WTC11 (cell line): ENCODE measurements around the gene TDRD9. TPM values are rescaled to one million over a fixed set of nuclear protein-coding genes. Genes with fewer than 3 reads are reported as not detected.

Experiments
- ATAC-seq: fragments of 200-7000 bp; cut with Tn5 transposase; 2 replicates; pipeline ENCODE4 v1.10.0; 2021; ENCODE audit warnings: mild to moderate bottlenecking, moderate library complexity
- CTCF ChIA-PET: fragments of 300-600 bp; sonication (Branson Sonifier 250); formaldehyde crosslinking; loops from one replicate; lab custom pipeline; 2021; ENCODE audit warnings: antibody characterized with exemption; lab: Charles Lee
- POLR2A ChIA-PET: fragments of 350-600 bp; sonication (Branson Sonifier 250); formaldehyde crosslinking; loops from one replicate; lab custom pipeline; 2021; ENCODE audit warnings: antibody characterized with exemption; lab: Charles Lee
- DNase-seq: peaks from one replicate; pipeline ENCODE4 v3.0.0; 2021; ENCODE audit warnings: low spot score
- H3K27ac Mint-ChIP-seq: 2 replicates; pipeline ENCODE4 v1.8.0; 2021; ENCODE audit warnings: mixed read lengths
- H3K27me3 Mint-ChIP-seq: 2 replicates; pipeline ENCODE4 v1.8.0; 2021; ENCODE audit warnings: low read depth, mild to moderate bottlenecking, moderate library complexity, mixed read lengths
- H3K36me3 Mint-ChIP-seq: 2 replicates; pipeline ENCODE4 v1.8.0; 2021; ENCODE audit warnings: mixed read lengths
- H3K4me1 Mint-ChIP-seq: 2 replicates; pipeline ENCODE4 v1.8.0; 2022; ENCODE audit warnings: mixed read lengths
- H3K4me3 Mint-ChIP-seq: 2 replicates; pipeline ENCODE4 v1.8.0; 2021; ENCODE audit warnings: mild to moderate bottlenecking, moderate library complexity, mixed read lengths
- H3K9me3 Mint-ChIP-seq: 2 replicates; pipeline ENCODE4 v1.8.0; 2021; ENCODE audit warnings: mixed read lengths
- ETV6 ChIP-seq: sonication (generic); formaldehyde crosslinking; IDR thresholded peaks from 2 replicates; pipeline ENCODE4 v1.8.1; 2022; ENCODE audit warnings: mild to moderate bottlenecking, missing genetic modification reagents
- GABPB1 ChIP-seq: sonication (generic); formaldehyde crosslinking; IDR thresholded peaks from 2 replicates; pipeline ENCODE4 v1.8.1; 2023; ENCODE audit warnings: mild to moderate bottlenecking, missing genetic modification reagents
- KAT7 ChIP-seq: sonication (generic); formaldehyde crosslinking; IDR thresholded peaks from 2 replicates; pipeline ENCODE4 v1.8.1; 2023; ENCODE audit warnings: missing genetic modification reagents, mild to moderate bottlenecking, borderline replicate concordance
- MXD4 ChIP-seq: fragments of 250-450 bp; sonication (Bioruptor Pico); IDR thresholded peaks from 2 replicates; pipeline ENCODE4 v1.8.0; 2021; ENCODE audit warnings: mild to moderate bottlenecking, moderate library complexity, borderline replicate concordance
- MYBL2 ChIP-seq: sonication (generic); formaldehyde crosslinking; IDR thresholded peaks from 2 replicates; pipeline ENCODE4 v1.8.1; 2023; ENCODE audit warnings: mild to moderate bottlenecking, moderate library complexity, missing genetic modification reagents
- NFE2L1 ChIP-seq: sonication (generic); formaldehyde crosslinking; IDR thresholded peaks from 2 replicates; pipeline ENCODE4 v1.8.1; 2023; ENCODE audit warnings: missing genetic modification reagents
- NR3C1 ChIP-seq: sonication (generic); formaldehyde crosslinking; conservative IDR thresholded peaks from 2 replicates; pipeline ENCODE4 v1.8.1; 2023; ENCODE audit warnings: low read depth, mild to moderate bottlenecking, missing genetic modification reagents
- PRRX2 ChIP-seq: fragments of 250-450 bp; sonication (Bioruptor Pico); IDR thresholded peaks from 2 replicates; pipeline ENCODE4 v1.8.0; 2021; ENCODE audit warnings: mild to moderate bottlenecking
- ZNF121 ChIP-seq: sonication (generic); formaldehyde crosslinking; IDR thresholded peaks from 2 replicates; pipeline ENCODE4 v1.8.0; 2023; ENCODE audit warnings: missing genetic modification reagents
- total RNA-seq: library from RNA; stranded (reverse); gene quantifications from 3 replicates; pipeline ENCODE4 v1.2.3, GENCODE V29; 2021
- TF ChIP-seq, protein P1 (sequence below): sonication (generic); formaldehyde crosslinking; IDR thresholded peaks from 2 replicates; pipeline ENCODE4 v1.8.1; 2023; ENCODE audit warnings: mild to moderate bottlenecking, missing genetic modification reagents
- TF ChIP-seq, protein P2 (sequence below): fragments of 250-450 bp; sonication (Bioruptor Pico); IDR thresholded peaks from 2 replicates; pipeline ENCODE4 v1.8.0; 2021; ENCODE audit warnings: mild to moderate bottlenecking
- TF ChIP-seq, protein P3 (sequence below): sonication (generic); formaldehyde crosslinking; IDR thresholded peaks from 2 replicates; pipeline ENCODE4 v1.8.0; 2022; ENCODE audit warnings: missing genetic modification reagents
- TF ChIP-seq, protein P4 (sequence below): sonication (generic); formaldehyde crosslinking; IDR thresholded peaks from 2 replicates; pipeline ENCODE4 v1.8.1; 2023; ENCODE audit warnings: mild to moderate bottlenecking, moderate library complexity, missing genetic modification reagents
- TF ChIP-seq, protein P5 (sequence below): sonication (generic); formaldehyde crosslinking; IDR thresholded peaks from 2 replicates; pipeline ENCODE4 v1.8.0; 2023; ENCODE audit warnings: mild to moderate bottlenecking, missing genetic modification reagents
- TF ChIP-seq, protein P6 (sequence below): sonication (generic); formaldehyde crosslinking; conservative IDR thresholded peaks from 2 replicates; pipeline ENCODE4 v1.8.1; 2023; ENCODE audit warnings: mild to moderate bottlenecking, low read depth, missing genetic modification reagents, moderate library complexity
- TF ChIP-seq, protein P7 (sequence below): sonication (generic); formaldehyde crosslinking; IDR thresholded peaks from 2 replicates; pipeline ENCODE4 v1.8.1; 2022; ENCODE audit warnings: low read depth, mild to moderate bottlenecking, moderate library complexity, missing genetic modification reagents, borderline replicate concordance

TDRD9 gene
- total RNA-seq, 1 experiment from 2014 or later: 0.17 TPM

DNA sequence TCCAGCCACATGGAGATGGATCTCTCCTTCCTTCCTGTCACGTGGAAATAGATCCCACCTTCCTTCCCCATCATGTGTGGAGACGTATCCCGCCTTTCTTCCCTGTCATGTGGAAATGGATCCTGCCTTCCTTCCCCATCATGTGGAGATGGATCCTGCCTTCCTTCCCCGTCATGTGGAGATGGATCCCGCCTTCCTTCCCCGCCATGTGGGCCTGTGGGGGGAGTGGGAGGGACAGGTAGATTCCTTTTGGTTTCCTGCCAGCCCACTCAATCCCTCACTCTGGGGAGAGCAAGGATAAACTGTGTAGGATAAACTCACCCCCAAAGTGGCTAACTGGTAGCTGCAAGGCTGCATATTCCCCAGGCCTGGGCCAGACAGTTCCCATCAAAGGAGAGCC, 31.7 kb upstream of the TDRD9 start:
- H3K36me3 Mint-ChIP-seq: peaks cover 6% of the 10 kb centered on the region
- ATAC-seq: no peak
- POLR2A ChIA-PET: no interaction called here
- H3K4me3 Mint-ChIP-seq: no peak overlapping the region
- no peaks in the 10 kb centered on the region for H3K4me1 Mint-ChIP-seq
- no peak overlapping the region for H3K27ac Mint-ChIP-seq
- H3K27me3 Mint-ChIP-seq: peaks cover 9% of the 10 kb centered on the region
- CTCF ChIA-PET: interaction anchor here (0.6 to 1.6 kb wide), 2 partner anchors 10 to 25 kb away, joined by 3 read pairs; no protein-coding TSS in a partner anchor
- H3K9me3 Mint-ChIP-seq: peaks cover 7% of the 10 kb centered on the region
- TF ChIP-seq PRRX2 (CRISPR knock-in tag) (no peak), MYBL2 (CRISPR knock-in tag) (no peak), NFE2L1 (CRISPR knock-in tag) (no peak), GABPB1 (no peak), ETV6 (CRISPR knock-in tag) (no peak), MXD4 (no peak)
- TF ChIP-seq, protein P1, sequence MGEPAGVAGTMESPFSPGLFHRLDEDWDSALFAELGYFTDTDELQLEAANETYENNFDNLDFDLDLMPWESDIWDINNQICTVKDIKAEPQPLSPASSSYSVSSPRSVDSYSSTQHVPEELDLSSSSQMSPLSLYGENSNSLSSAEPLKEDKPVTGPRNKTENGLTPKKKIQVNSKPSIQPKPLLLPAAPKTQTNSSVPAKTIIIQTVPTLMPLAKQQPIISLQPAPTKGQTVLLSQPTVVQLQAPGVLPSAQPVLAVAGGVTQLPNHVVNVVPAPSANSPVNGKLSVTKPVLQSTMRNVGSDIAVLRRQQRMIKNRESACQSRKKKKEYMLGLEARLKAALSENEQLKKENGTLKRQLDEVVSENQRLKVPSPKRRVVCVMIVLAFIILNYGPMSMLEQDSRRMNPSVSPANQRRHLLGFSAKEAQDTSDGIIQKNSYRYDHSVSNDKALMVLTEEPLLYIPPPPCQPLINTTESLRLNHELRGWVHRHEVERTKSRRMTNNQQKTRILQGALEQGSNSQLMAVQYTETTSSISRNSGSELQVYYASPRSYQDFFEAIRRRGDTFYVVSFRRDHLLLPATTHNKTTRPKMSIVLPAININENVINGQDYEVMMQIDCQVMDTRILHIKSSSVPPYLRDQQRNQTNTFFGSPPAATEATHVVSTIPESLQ: no peak
- TF ChIP-seq, protein P2, sequence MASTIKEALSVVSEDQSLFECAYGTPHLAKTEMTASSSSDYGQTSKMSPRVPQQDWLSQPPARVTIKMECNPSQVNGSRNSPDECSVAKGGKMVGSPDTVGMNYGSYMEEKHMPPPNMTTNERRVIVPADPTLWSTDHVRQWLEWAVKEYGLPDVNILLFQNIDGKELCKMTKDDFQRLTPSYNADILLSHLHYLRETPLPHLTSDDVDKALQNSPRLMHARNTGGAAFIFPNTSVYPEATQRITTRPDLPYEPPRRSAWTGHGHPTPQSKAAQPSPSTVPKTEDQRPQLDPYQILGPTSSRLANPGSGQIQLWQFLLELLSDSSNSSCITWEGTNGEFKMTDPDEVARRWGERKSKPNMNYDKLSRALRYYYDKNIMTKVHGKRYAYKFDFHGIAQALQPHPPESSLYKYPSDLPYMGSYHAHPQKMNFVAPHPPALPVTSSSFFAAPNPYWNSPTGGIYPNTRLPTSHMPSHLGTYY: no peak
- TF ChIP-seq, protein P3, sequence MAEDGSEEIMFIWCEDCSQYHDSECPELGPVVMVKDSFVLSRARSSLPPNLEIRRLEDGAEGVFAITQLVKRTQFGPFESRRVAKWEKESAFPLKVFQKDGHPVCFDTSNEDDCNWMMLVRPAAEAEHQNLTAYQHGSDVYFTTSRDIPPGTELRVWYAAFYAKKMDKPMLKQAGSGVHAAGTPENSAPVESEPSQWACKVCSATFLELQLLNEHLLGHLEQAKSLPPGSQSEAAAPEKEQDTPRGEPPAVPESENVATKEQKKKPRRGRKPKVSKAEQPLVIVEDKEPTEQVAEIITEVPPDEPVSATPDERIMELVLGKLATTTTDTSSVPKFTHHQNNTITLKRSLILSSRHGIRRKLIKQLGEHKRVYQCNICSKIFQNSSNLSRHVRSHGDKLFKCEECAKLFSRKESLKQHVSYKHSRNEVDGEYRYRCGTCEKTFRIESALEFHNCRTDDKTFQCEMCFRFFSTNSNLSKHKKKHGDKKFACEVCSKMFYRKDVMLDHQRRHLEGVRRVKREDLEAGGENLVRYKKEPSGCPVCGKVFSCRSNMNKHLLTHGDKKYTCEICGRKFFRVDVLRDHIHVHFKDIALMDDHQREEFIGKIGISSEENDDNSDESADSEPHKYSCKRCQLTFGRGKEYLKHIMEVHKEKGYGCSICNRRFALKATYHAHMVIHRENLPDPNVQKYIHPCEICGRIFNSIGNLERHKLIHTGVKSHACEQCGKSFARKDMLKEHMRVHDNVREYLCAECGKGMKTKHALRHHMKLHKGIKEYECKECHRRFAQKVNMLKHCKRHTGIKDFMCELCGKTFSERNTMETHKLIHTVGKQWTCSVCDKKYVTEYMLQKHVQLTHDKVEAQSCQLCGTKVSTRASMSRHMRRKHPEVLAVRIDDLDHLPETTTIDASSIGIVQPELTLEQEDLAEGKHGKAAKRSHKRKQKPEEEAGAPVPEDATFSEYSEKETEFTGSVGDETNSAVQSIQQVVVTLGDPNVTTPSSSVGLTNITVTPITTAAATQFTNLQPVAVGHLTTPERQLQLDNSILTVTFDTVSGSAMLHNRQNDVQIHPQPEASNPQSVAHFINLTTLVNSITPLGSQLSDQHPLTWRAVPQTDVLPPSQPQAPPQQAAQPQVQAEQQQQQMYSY: no peak
- TF ChIP-seq, protein P4, sequence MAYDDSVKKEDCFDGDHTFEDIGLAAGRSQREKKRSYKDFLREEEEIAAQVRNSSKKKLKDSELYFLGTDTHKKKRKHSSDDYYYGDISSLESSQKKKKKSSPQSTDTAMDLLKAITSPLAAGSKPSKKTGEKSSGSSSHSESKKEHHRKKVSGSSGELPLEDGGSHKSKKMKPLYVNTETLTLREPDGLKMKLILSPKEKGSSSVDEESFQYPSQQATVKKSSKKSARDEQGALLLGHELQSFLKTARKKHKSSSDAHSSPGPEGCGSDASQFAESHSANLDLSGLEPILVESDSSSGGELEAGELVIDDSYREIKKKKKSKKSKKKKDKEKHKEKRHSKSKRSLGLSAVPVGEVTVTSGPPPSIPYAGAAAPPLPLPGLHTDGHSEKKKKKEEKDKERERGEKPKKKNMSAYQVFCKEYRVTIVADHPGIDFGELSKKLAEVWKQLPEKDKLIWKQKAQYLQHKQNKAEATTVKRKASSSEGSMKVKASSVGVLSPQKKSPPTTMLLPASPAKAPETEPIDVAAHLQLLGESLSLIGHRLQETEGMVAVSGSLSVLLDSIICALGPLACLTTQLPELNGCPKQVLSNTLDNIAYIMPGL (CRISPR knock-in tag): no peak
- TF ChIP-seq, protein P5, sequence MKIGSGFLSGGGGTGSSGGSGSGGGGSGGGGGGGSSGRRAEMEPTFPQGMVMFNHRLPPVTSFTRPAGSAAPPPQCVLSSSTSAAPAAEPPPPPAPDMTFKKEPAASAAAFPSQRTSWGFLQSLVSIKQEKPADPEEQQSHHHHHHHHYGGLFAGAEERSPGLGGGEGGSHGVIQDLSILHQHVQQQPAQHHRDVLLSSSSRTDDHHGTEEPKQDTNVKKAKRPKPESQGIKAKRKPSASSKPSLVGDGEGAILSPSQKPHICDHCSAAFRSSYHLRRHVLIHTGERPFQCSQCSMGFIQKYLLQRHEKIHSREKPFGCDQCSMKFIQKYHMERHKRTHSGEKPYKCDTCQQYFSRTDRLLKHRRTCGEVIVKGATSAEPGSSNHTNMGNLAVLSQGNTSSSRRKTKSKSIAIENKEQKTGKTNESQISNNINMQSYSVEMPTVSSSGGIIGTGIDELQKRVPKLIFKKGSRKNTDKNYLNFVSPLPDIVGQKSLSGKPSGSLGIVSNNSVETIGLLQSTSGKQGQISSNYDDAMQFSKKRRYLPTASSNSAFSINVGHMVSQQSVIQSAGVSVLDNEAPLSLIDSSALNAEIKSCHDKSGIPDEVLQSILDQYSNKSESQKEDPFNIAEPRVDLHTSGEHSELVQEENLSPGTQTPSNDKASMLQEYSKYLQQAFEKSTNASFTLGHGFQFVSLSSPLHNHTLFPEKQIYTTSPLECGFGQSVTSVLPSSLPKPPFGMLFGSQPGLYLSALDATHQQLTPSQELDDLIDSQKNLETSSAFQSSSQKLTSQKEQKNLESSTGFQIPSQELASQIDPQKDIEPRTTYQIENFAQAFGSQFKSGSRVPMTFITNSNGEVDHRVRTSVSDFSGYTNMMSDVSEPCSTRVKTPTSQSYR (CRISPR knock-in tag): no peak
- TF ChIP-seq, all 79 proteins: peak for 0
- no peak for DNase-seq

DNA sequence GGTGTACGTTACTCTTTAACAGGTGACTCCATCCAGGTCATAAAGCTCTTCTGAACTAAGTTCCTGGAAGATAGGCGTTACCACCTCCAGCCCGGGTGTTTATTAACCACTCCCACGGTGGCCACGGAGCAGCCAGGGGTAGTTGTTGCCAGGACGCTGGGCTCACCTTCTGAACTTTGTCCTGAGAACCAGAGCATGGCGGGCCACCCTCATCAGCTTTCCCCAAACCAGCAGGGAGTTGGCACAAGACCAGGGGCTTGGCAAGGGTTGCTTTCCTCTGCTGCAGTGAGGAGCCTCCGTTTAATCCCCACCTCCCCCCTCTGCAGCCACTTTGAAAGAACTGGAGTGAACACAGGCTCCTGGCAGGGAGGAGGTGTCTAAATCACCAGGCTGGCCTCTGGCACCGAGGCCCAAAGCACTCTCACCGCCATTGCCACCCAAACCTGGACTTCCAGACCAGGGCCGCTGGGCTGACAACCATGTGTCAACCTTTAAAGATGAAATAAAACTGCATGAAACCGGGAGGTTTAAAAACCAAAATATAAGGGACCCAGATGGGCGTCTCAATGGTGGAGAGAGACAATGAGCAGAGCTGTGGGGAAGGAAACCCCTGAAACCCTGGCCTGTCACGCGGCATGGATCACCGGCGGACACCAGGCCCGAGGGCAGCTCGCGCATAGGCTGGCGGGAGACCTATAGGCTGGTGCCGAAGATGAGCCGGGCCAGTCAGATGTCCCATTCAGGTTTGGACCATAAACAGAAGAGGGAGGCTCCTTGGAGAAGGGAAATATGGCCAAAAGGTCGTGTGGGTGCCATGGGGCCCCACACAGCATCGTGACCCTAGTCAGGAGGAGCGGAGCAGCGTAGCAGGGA, 30.9 kb upstream of the TDRD9 start:
- no peak for ATAC-seq
- Mint-ChIP-seq H3K9me3 (peaks cover 7% of the 10 kb centered on the region), H3K4me1 (no peaks in the 10 kb centered on the region), H3K4me3 (no peak overlapping the region), H3K27me3 (peaks cover 9% of the 10 kb centered on the region), H3K27ac (no peak overlapping the region), H3K36me3 (peaks cover 6% of the 10 kb centered on the region)
- TF ChIP-seq, protein P6, sequence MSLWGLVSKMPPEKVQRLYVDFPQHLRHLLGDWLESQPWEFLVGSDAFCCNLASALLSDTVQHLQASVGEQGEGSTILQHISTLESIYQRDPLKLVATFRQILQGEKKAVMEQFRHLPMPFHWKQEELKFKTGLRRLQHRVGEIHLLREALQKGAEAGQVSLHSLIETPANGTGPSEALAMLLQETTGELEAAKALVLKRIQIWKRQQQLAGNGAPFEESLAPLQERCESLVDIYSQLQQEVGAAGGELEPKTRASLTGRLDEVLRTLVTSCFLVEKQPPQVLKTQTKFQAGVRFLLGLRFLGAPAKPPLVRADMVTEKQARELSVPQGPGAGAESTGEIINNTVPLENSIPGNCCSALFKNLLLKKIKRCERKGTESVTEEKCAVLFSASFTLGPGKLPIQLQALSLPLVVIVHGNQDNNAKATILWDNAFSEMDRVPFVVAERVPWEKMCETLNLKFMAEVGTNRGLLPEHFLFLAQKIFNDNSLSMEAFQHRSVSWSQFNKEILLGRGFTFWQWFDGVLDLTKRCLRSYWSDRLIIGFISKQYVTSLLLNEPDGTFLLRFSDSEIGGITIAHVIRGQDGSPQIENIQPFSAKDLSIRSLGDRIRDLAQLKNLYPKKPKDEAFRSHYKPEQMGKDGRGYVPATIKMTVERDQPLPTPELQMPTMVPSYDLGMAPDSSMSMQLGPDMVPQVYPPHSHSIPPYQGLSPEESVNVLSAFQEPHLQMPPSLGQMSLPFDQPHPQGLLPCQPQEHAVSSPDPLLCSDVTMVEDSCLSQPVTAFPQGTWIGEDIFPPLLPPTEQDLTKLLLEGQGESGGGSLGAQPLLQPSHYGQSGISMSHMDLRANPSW (CRISPR knock-in tag): no peak
- no peak for TF ChIP-seq NR3C1 (CRISPR knock-in tag)
- no peak for TF ChIP-seq ZNF121
- TF ChIP-seq, protein P7, sequence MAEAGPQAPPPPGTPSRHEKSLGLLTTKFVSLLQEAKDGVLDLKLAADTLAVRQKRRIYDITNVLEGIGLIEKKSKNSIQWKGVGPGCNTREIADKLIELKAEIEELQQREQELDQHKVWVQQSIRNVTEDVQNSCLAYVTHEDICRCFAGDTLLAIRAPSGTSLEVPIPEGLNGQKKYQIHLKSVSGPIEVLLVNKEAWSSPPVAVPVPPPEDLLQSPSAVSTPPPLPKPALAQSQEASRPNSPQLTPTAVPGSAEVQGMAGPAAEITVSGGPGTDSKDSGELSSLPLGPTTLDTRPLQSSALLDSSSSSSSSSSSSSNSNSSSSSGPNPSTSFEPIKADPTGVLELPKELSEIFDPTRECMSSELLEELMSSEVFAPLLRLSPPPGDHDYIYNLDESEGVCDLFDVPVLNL: no peak
- no peak for TF ChIP-seq KAT7 (CRISPR knock-in tag)
- CTCF ChIA-PET: interaction anchor here (0.9 to 1.2 kb wide), 3 partner anchors 11 to 89 kb away, joined by 3 to 4 read pairs (median 3); no protein-coding TSS in a partner anchor
- POLR2A ChIA-PET: no interaction called here
- no peak for DNase-seq
